Endothelial cell of umbilical vein (primary cell): ENCODE measurements around the gene CLEC14A. TPM values are rescaled to one million over a fixed set of nuclear protein-coding genes. Genes with fewer than 3 reads are reported as not detected.

Source experiments
- BruUV-seq: library from RNA; stranded (reverse); fragments of 400-500 nt; replicated peaks from 2 replicates; lab custom pipeline; 2021; lab: Mats Ljungman, UMichigan
- CTCF ChIA-PET: fragments of 300-600, 350-600 bp; sonication (Branson Sonifier 250); formaldehyde crosslinking; loops from one replicate; lab custom pipeline; 2021; ENCODE audit warnings: antibody characterized with exemption, inconsistent platforms; lab: Charles Lee
- POLR2A ChIA-PET: fragments of 300-600, 350-600 bp; sonication (Branson Sonifier 250); formaldehyde crosslinking; loops from one replicate; lab custom pipeline; 2021; ENCODE audit warnings: antibody characterized with exemption, inconsistent platforms; lab: Charles Lee
- DNase-seq: peaks from one replicate; pipeline ENCODE4 v3.0.0-alpha.2; 2011; ENCODE audit warnings: low read depth, low spot score
- FAIRE-seq: peaks from 2 replicates; lab custom pipeline; 2011; peaks lifted over from hg19 to GRCh38; lab: Jason Lieb, UNC
- H2AFZ ChIP-seq: 2 replicates; pipeline ENCODE4 v1.6.0; 2012; ENCODE audit warnings: low read depth, low read length, control low read depth, inconsistent platforms
- H3K27ac ChIP-seq: 2 replicates; pipeline ENCODE4 v1.5.1; 2011; ENCODE audit warnings: low read depth, mild to moderate bottlenecking, control low read depth, low read length, moderate library complexity; ENCODE audit not compliant: insufficient read depth
- H3K27me3 ChIP-seq, 2 experiments: 2 replicates each; pipeline versions ENCODE4 v1.6.0 to v1.6.1; 2011; ENCODE audit warnings: low read length in 2 of 2, mixed read lengths in 1 of 2; ENCODE audit not compliant: control insufficient read depth in 2 of 2, insufficient read depth in 2 of 2
- H3K36me3 ChIP-seq, 2 experiments: 2 replicates in 1 of 2; 3 replicates in 1 of 2; pipeline ENCODE4 v1.5.1; 2011; ENCODE audit warnings: low read length in 2 of 2, mild to moderate bottlenecking in 1 of 2, moderate library complexity in 1 of 2; ENCODE audit not compliant: control insufficient read depth in 2 of 2, insufficient read depth in 2 of 2; ENCODE audit errors: extremely low read depth in 1 of 2
- H3K4me1 ChIP-seq: 3 replicates; pipeline ENCODE4 v1.5.1; 2011; ENCODE audit warnings: mild to moderate bottlenecking, low read length; ENCODE audit not compliant: control insufficient read depth, insufficient read depth; ENCODE audit errors: extremely low read depth
- H3K4me2 ChIP-seq: 2 replicates; pipeline ENCODE4 v1.6.1; 2011; ENCODE audit warnings: low read length, control low read depth, mixed read lengths; ENCODE audit not compliant: insufficient read depth
- H3K4me3 ChIP-seq, 3 experiments: fragments of 200-600 bp in 1 of 3; sonication (generic), shearing (Covaris generic) in 1 of 3; replicated peaks in 1 of 3; 2 replicates each; pipeline ENCODE4 v1.5.1; 2011 to 2016; ENCODE audit warnings: control low read depth in 3 of 3, low read length in 3 of 3, mild to moderate bottlenecking in 2 of 3, inconsistent platforms in 1 of 3, low read depth in 1 of 3, moderate library complexity in 1 of 3; ENCODE audit not compliant: insufficient read depth in 1 of 3
- H3K79me2 ChIP-seq: 2 replicates; pipeline ENCODE4 v1.6.0; 2012; ENCODE audit warnings: low read length, inconsistent platforms; ENCODE audit not compliant: control insufficient read depth, insufficient read depth
- H3K9ac ChIP-seq: replicated peaks from 2 replicates; pipeline ENCODE3; 2011; ENCODE audit warnings: low read length, control low read depth; ENCODE audit not compliant: insufficient read depth; ENCODE audit errors: extremely low read depth
- H3K9me1 ChIP-seq: replicated peaks from 3 replicates; pipeline ENCODE4 v1.6.0; 2011; ENCODE audit warnings: mild to moderate bottlenecking, low read length; ENCODE audit not compliant: control insufficient read depth, insufficient read depth; ENCODE audit errors: extremely low read depth
- H3K9me3 ChIP-seq: replicated peaks from 2 replicates; pipeline ENCODE4 v1.5.1; 2012; ENCODE audit warnings: low read length, inconsistent platforms; ENCODE audit not compliant: control insufficient read depth, insufficient read depth
- H4K20me1 ChIP-seq: replicated peaks from 2 replicates; pipeline ENCODE3; 2011; ENCODE audit warnings: mild to moderate bottlenecking, low read length; ENCODE audit not compliant: control insufficient read depth, insufficient read depth; ENCODE audit errors: extremely low read depth
- CTCF ChIP-seq, 2 donors: IDR thresholded peaks; 1 replicate in 1 of 2; 2 replicates in 1 of 2; pipeline ENCODE4 v1.5.1; 2011; ENCODE audit warnings: low read length in 2 of 2, mild to moderate bottlenecking in 2 of 2, moderate library complexity in 2 of 2, control low read depth in 1 of 2, inconsistent platforms in 1 of 2, low read depth in 1 of 2; ENCODE audit not compliant: insufficient read depth in 1 of 2; ENCODE audit errors: extremely low read depth in 1 of 2
- EZH2 ChIP-seq: IDR thresholded peaks from 2 replicates; pipeline ENCODE4 v1.6.1; 2012; ENCODE audit warnings: borderline replicate concordance, low read depth, mild to moderate bottlenecking, moderate library complexity, low read length, inconsistent platforms; ENCODE audit not compliant: severe bottlenecking
- FOS ChIP-seq: IDR thresholded peaks from 2 replicates; pipeline ENCODE4 v1.6.1; 2011; ENCODE audit warnings: mild to moderate bottlenecking, low read length, moderate library complexity, borderline replicate concordance; ENCODE audit not compliant: insufficient read depth
- GATA2 ChIP-seq: IDR thresholded peaks from 2 replicates; pipeline ENCODE4 v1.7.0; 2011; ENCODE audit warnings: low read depth, mild to moderate bottlenecking, moderate library complexity, mixed read lengths, low read length; ENCODE audit not compliant: insufficient read length, insufficient read depth
- JUN ChIP-seq: IDR thresholded peaks from 2 replicates; pipeline ENCODE4 v1.6.1; 2011; ENCODE audit warnings: borderline replicate concordance, low read depth; ENCODE audit not compliant: insufficient read length, insufficient read depth
- MAX ChIP-seq: IDR thresholded peaks from 2 replicates; pipeline ENCODE4 v1.6.1; 2011; ENCODE audit not compliant: insufficient read depth, insufficient read length
- MYC ChIP-seq: IDR thresholded peaks from one replicate; pipeline ENCODE4 v1.6.1; 2011; ENCODE audit warnings: mild to moderate bottlenecking, low read depth, low read length
- POLR2A ChIP-seq: IDR thresholded peaks from 2 replicates; pipeline ENCODE4 v1.6.1; 2012; ENCODE audit warnings: low read depth, mild to moderate bottlenecking, control low read depth, low read length
- POLR2AphosphoS5 ChIP-seq: IDR thresholded peaks from 2 replicates; pipeline ENCODE4 v1.6.1; 2012; ENCODE audit warnings: low read depth, mild to moderate bottlenecking, control low read depth, low read length, moderate library complexity; ENCODE audit not compliant: insufficient read depth
- dilution Hi-C: fragments of 300-500 bp; cut with MboI; formaldehyde crosslinking; loops from one replicate; pipeline ENCODE4 v1.15.0; 2019; ENCODE audit warnings: low sequenced_read_pairs; ENCODE audit not compliant: extremely low pct_ligation_motif_present
- intact Hi-C: fragments of 100-400 bp; cut with micrococcal nuclease; formaldehyde crosslinking; loops from one replicate; pipeline ENCODE4 v1.10.0; 2022
- polyA plus RNA-seq, 4 experiments: library from polyadenylated mRNA; depleted of rRNA in 3 of 4; stranded (reverse) in 3 of 4; unstranded in 1 of 4; fragments of >200 nt; gene quantifications; 2 replicates each; pipeline versions ENCODE4 v1.2.1 to v1.2.3, GENCODE V29; 2011 to 2012; ENCODE audit warnings: missing spikeins in 1 of 4
- total RNA-seq: library from RNA; stranded (reverse); gene quantifications from 2 replicates; pipeline ENCODE4 v1.2.3, GENCODE V29; 2021

CLEC14A gene
- total and polyA plus RNA-seq, 2 donors (not counting 3 experiments of a cell fraction or from before 2014, with no cell fraction given): 396 to 562 TPM

- H3K27me3 ChIP-seq: no peaks in the 10 kb centered on the region
- H3K9ac ChIP-seq: no peak overlapping the region
- intact Hi-C loops (no loop called here), dilution Hi-C loops (no loop called here)
- no peaks in the 10 kb centered on the region for H3K36me3 ChIP-seq
- no peak overlapping the region for H3K4me3 ChIP-seq
- ChIA-PET CTCF (no interaction called here), POLR2A (no interaction called here)
- H3K9me3 ChIP-seq: no peaks in the 10 kb centered on the region
- no peaks in the 10 kb centered on the region for H3K4me1 ChIP-seq
- H2AFZ ChIP-seq: no peak overlapping the region
- H3K27ac ChIP-seq: no peak overlapping the region
- no TSS peak for BruUV-seq
- H4K20me1 ChIP-seq: no peaks in the 10 kb centered on the region
- TF ChIP-seq FOS (no peak), GATA2 (no peak), EZH2 (no peak), MAX (no peak), MYC (no peak), JUN (no peak), POLR2A (no peak), POLR2AphosphoS5 (no peak), CTCF (IDR thresholded peaks at IDR 0.05; ENCODE audit: extremely low read depth in 1 of 2, insufficient read depth in 1 of 2, low read depth in 1 of 2, low read length in 2 of 2) (no peak)
- no peak overlapping the region for H3K4me2 ChIP-seq
- H3K9me1 ChIP-seq: no peaks in the 10 kb centered on the region
- no peak for FAIRE-seq
- no peak for DNase-seq
- no peaks in the 10 kb centered on the region for H3K79me2 ChIP-seq
These were observed 38.3 kb downstream of the CLEC14A start for GRCh38 chr14:38217553-38217952.
